ENCODE results near the gene FAM219A.

Gene FAM219A

DNA sequence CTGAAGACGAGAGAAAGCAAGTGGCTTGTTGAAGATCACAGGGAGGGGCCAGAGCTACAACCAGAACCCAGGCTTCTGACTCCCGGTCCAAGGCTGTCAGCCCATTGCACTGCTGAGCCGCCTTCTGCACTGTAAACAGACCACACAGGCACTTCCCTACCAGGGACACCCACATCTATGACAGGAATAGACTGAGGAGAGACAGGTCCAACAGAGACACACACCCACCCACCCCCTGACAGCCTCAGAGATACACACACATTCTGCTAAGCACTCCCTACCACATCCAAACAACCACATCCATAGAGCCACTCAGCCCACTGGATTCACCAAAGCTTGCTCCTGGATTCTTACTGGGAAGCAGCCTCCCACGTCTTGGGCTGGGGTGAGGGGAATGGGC, 58.6 kb downstream of the FAM219A start:
- TF ChIP-seq ZC3H10 (CRISPR knock-in tag; IDR thresholded peaks at IDR 0.05) = no peak
- no peak for TF ChIP-seq GLIS3 (CRISPR knock-in tag; IDR thresholded peaks at IDR 0.05)
- no peak for TF ChIP-seq OSR1 (CRISPR knock-in tag; IDR thresholded peaks at IDR 0.05)
- TF ChIP-seq ESRRG (CRISPR knock-in tag; IDR thresholded peaks at IDR 0.05) = no peak
- TF ChIP-seq PPARA (CRISPR knock-in tag; IDR thresholded peaks at IDR 0.05; ENCODE audit: borderline replicate concordance) = no peak
- no peak for TF ChIP-seq RARB (CRISPR knock-in tag; IDR thresholded peaks at IDR 0.05)
- TF ChIP-seq, protein P1, sequence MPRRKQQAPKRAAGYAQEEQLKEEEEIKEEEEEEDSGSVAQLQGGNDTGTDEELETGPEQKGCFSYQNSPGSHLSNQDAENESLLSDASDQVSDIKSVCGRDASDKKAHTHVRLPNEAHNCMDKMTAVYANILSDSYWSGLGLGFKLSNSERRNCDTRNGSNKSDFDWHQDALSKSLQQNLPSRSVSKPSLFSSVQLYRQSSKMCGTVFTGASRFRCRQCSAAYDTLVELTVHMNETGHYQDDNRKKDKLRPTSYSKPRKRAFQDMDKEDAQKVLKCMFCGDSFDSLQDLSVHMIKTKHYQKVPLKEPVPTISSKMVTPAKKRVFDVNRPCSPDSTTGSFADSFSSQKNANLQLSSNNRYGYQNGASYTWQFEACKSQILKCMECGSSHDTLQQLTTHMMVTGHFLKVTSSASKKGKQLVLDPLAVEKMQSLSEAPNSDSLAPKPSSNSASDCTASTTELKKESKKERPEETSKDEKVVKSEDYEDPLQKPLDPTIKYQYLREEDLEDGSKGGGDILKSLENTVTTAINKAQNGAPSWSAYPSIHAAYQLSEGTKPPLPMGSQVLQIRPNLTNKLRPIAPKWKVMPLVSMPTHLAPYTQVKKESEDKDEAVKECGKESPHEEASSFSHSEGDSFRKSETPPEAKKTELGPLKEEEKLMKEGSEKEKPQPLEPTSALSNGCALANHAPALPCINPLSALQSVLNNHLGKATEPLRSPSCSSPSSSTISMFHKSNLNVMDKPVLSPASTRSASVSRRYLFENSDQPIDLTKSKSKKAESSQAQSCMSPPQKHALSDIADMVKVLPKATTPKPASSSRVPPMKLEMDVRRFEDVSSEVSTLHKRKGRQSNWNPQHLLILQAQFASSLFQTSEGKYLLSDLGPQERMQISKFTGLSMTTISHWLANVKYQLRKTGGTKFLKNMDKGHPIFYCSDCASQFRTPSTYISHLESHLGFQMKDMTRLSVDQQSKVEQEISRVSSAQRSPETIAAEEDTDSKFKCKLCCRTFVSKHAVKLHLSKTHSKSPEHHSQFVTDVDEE (CRISPR knock-in tag; IDR thresholded peaks at IDR 0.05) = no peak
- TF ChIP-seq ISL1 (CRISPR knock-in tag; IDR thresholded peaks at IDR 0.05) = no peak
- no peak for TF ChIP-seq TOX (CRISPR knock-in tag; IDR thresholded peaks at IDR 0.05; ENCODE audit: borderline replicate concordance)
- TF ChIP-seq, protein P2, sequence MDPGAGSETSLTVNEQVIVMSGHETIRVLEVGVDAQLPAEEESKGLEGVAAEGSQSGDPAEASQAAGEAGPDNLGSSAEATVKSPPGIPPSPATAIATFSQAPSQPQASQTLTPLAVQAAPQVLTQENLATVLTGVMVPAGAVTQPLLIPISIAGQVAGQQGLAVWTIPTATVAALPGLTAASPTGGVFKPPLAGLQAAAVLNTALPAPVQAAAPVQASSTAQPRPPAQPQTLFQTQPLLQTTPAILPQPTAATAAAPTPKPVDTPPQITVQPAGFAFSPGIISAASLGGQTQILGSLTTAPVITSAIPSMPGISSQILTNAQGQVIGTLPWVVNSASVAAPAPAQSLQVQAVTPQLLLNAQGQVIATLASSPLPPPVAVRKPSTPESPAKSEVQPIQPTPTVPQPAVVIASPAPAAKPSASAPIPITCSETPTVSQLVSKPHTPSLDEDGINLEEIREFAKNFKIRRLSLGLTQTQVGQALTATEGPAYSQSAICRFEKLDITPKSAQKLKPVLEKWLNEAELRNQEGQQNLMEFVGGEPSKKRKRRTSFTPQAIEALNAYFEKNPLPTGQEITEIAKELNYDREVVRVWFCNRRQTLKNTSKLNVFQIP (CRISPR knock-in tag; IDR thresholded peaks at IDR 0.05; ENCODE audit: borderline replicate concordance, low read depth) = no peak
- no peak for TF ChIP-seq ZFP3 (CRISPR knock-in tag; IDR thresholded peaks at IDR 0.05)
- TF ChIP-seq ARNTL (CRISPR knock-in tag; IDR thresholded peaks at IDR 0.05; ENCODE audit: borderline replicate concordance, low read depth) = no peak
- TF ChIP-seq, protein P3, sequence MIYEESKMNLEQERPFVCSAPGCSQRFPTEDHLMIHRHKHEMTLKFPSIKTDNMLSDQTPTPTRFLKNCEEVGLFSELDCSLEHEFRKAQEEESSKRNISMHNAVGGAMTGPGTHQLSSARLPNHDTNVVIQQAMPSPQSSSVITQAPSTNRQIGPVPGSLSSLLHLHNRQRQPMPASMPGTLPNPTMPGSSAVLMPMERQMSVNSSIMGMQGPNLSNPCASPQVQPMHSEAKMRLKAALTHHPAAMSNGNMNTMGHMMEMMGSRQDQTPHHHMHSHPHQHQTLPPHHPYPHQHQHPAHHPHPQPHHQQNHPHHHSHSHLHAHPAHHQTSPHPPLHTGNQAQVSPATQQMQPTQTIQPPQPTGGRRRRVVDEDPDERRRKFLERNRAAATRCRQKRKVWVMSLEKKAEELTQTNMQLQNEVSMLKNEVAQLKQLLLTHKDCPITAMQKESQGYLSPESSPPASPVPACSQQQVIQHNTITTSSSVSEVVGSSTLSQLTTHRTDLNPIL (CRISPR knock-in tag; IDR thresholded peaks at IDR 0.05; ENCODE audit: low read depth) = no peak
- TF ChIP-seq ZNF8 (CRISPR knock-in tag; IDR thresholded peaks at IDR 0.05) = no peak
- TF ChIP-seq BACH2 (CRISPR knock-in tag; IDR thresholded peaks at IDR 0.05; ENCODE audit: borderline replicate concordance) = no peak
- no peak for TF ChIP-seq ZNF70 (CRISPR knock-in tag; IDR thresholded peaks at IDR 0.05)
- ATAC-seq = no peak

DNA sequence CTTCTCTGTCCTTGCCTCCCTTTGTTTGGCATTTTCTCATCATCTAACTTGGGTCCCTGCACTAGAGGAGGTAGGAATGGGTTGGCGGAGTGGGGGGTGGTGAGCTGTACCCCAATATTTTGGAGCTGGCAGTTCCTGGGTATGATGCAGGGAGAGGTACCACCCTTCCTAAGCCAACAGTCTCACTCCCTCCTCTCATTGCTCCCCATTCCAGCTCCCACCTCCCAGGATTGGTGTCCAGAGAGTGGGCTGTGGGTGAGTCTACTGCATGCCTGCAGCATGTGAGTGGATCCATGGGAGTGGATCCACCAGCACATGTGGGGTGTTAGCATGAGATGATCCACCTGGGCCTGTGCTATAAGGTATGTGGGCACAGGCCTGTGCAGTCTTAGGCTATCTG, 59.5 kb downstream of the FAM219A start:
- TF ChIP-seq, protein P2 (CRISPR knock-in tag; IDR thresholded peaks at IDR 0.05; ENCODE audit: borderline replicate concordance, low read depth) = no peak
- TF ChIP-seq PPARA (CRISPR knock-in tag; IDR thresholded peaks at IDR 0.05; ENCODE audit: borderline replicate concordance) = no peak
- no peak for TF ChIP-seq ISL1 (CRISPR knock-in tag; IDR thresholded peaks at IDR 0.05)
- no peak for TF ChIP-seq SNAI2 (CRISPR knock-in tag; IDR thresholded peaks at IDR 0.05)
- no peak for TF ChIP-seq ESRRG (CRISPR knock-in tag; IDR thresholded peaks at IDR 0.05)
- no peak for TF ChIP-seq BACH2 (CRISPR knock-in tag; IDR thresholded peaks at IDR 0.05; ENCODE audit: borderline replicate concordance)
- TF ChIP-seq RARB (CRISPR knock-in tag; IDR thresholded peaks at IDR 0.05) = no peak
- TF ChIP-seq, protein P3 (CRISPR knock-in tag; IDR thresholded peaks at IDR 0.05; ENCODE audit: low read depth) = no peak
- TF ChIP-seq TOX (CRISPR knock-in tag; IDR thresholded peaks at IDR 0.05; ENCODE audit: borderline replicate concordance) = no peak
- no peak for TF ChIP-seq ZFP3 (CRISPR knock-in tag; IDR thresholded peaks at IDR 0.05)
- no peak for TF ChIP-seq CSDC2 (CRISPR knock-in tag; IDR thresholded peaks at IDR 0.05)
- TF ChIP-seq, protein P4, sequence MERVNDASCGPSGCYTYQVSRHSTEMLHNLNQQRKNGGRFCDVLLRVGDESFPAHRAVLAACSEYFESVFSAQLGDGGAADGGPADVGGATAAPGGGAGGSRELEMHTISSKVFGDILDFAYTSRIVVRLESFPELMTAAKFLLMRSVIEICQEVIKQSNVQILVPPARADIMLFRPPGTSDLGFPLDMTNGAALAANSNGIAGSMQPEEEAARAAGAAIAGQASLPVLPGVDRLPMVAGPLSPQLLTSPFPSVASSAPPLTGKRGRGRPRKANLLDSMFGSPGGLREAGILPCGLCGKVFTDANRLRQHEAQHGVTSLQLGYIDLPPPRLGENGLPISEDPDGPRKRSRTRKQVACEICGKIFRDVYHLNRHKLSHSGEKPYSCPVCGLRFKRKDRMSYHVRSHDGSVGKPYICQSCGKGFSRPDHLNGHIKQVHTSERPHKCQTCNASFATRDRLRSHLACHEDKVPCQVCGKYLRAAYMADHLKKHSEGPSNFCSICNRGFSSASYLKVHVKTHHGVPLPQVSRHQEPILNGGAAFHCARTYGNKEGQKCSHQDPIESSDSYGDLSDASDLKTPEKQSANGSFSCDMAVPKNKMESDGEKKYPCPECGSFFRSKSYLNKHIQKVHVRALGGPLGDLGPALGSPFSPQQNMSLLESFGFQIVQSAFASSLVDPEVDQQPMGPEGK (CRISPR knock-in tag; IDR thresholded peaks at IDR 0.05; ENCODE audit: borderline replicate concordance) = no peak
- TF ChIP-seq OSR1 (CRISPR knock-in tag; IDR thresholded peaks at IDR 0.05) = no peak
- TF ChIP-seq, protein P1 (CRISPR knock-in tag; IDR thresholded peaks at IDR 0.05) = no peak
- no peak for TF ChIP-seq ZNF8 (CRISPR knock-in tag; IDR thresholded peaks at IDR 0.05)
- TF ChIP-seq, protein P5, sequence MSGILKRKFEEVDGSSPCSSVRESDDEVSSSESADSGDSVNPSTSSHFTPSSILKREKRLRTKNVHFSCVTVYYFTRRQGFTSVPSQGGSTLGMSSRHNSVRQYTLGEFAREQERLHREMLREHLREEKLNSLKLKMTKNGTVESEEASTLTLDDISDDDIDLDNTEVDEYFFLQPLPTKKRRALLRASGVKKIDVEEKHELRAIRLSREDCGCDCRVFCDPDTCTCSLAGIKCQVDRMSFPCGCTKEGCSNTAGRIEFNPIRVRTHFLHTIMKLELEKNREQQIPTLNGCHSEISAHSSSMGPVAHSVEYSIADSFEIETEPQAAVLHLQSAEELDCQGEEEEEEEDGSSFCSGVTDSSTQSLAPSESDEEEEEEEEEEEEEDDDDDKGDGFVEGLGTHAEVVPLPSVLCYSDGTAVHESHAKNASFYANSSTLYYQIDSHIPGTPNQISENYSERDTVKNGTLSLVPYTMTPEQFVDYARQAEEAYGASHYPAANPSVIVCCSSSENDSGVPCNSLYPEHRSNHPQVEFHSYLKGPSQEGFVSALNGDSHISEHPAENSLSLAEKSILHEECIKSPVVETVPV (CRISPR knock-in tag; IDR thresholded peaks at IDR 0.05) = no peak
- TF ChIP-seq TCF4 (CRISPR knock-in tag; IDR thresholded peaks at IDR 0.05; ENCODE audit: borderline replicate concordance) = no peak
- no peak for TF ChIP-seq ZC3H10 (CRISPR knock-in tag; IDR thresholded peaks at IDR 0.05)
- no peak for TF ChIP-seq ZFP30 (CRISPR knock-in tag; IDR thresholded peaks at IDR 0.05)
- no peak for TF ChIP-seq GLIS3 (CRISPR knock-in tag; IDR thresholded peaks at IDR 0.05)
- ATAC-seq = no peak

All from SK-N-SH treated with all-trans-retinoic acid at 6 μM for 48 hours (cell line).